Urinary bladder (tissue), 4 donors: ENCODE results near the gene DYRK1A. TPM values are rescaled to one million over a fixed set of nuclear protein-coding genes. Genes with fewer than 3 reads are reported as not detected.
"Not testable (repeated sequence)": the region's sequence is repeated elsewhere in the genome, so short reads cannot be mapped to it uniquely, and the experiment has no call there.

Source experiments
- DNase-seq: peaks from one replicate; pipeline ENCODE4 v3.0.0-alpha.2; 2015; ENCODE audit errors: extremely low spot score
- H3K27ac ChIP-seq: one replicate; pipeline ENCODE4 v1.5.1; 2013; ENCODE audit warnings: low read depth, mild to moderate bottlenecking, moderate library complexity
- H3K36me3 ChIP-seq: one replicate; pipeline ENCODE4 v1.6.1; 2013; ENCODE audit warnings: mild to moderate bottlenecking, moderate library complexity; ENCODE audit not compliant: insufficient read depth
- H3K4me1 ChIP-seq: one replicate; pipeline ENCODE4 v1.6.1; 2013; ENCODE audit warnings: mild to moderate bottlenecking, moderate library complexity; ENCODE audit not compliant: insufficient read depth
- H3K4me3 ChIP-seq: one replicate; pipeline ENCODE4 v1.5.1; 2013; ENCODE audit warnings: low read depth, low read length
- WGBS: extraction: QIAGEN DNeasy Blood & Tissue Kit; methylation state at CpG from one replicate; pipeline ENCODE4 v1.1.7; 2013; 5-methylcytosine and 5-hydroxymethylcytosine counted together
- polyA plus RNA-seq: library from polyadenylated mRNA; stranded (reverse); fragments of 200-250 nt; gene quantifications from one replicate; pipeline ENCODE4 v1.2.3, GENCODE V29; 2013
- total RNA-seq: library from RNA; depleted of rRNA; stranded (reverse); fragments of >200 nt; gene quantifications from one replicate; pipeline ENCODE4 v1.2.3, GENCODE V29; 2014
- donor health status: healthy with polysubstance abuse.
- donor health status: healthy.

The DYRK1A gene
- 132 TPM for total RNA-seq
- 29.0 TPM for polyA plus RNA-seq

GRCh38 chr21:37366482-37367316 lies at the start of gene DYRK1A:
TSS of gene DYRK1A (plus strand) at chr21:37366773. CDS start at chr21:37420375, 53,602 bp downstream.
- H3K4me1 ChIP-seq: no peaks in the 10 kb centered on the region
- DNase-seq: peak; percentile 99
- peak within 1 kb of the TSS; percentile 95 for H3K4me3 ChIP-seq
- H3K36me3 ChIP-seq: no peaks in the 10 kb centered on the region
- under 1% methylated on average over 92 of the region's 92 CpGs for WGBS
- peak within 1 kb of the TSS; percentile 100 for H3K27ac ChIP-seq

DNA sequence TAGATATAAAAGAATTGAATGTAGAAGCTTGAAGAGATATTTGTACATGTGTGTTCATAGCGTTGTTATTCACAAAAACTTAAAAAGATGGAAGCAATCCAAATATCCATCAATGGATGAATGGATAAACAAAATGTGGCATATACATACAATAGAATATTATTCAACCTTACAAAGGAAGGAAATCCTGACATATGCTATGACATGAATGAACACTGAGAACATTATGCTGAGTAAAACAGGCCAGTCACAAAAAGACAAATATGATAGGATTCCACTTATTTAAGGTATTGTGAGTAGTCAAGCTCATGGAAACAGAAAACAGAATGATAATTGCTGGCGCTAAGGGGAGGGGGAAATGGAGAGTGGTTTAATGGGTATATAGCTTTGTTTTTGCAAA lies 47.0 kb upstream of the DYRK1A start:
- WGBS: 85% methylated on average over 2 of the region's 2 CpGs

GRCh38 chr21:37322084-37322483 lies 44.5 kb upstream of the DYRK1A start:
- DNase-seq: no peak
- H3K4me3 ChIP-seq: no peak overlapping the region
- H3K4me1 ChIP-seq: no peaks in the 10 kb centered on the region
- H3K27ac ChIP-seq: no peak overlapping the region
- no peaks in the 10 kb centered on the region for H3K36me3 ChIP-seq
- 79% methylated on average over 5 of the region's 5 CpGs for WGBS

More for the DNA sequence above, 47.0 kb upstream of the DYRK1A start:
- Histone ChIP-seq H3K4me3 (no peak overlapping the region), H3K36me3 (no peaks in the 10 kb centered on the region), H3K4me1 (no peaks in the 10 kb centered on the region), H3K27ac (no peak overlapping the region)
- no peak for DNase-seq

- no peak overlapping the region for H3K4me3 ChIP-seq
- WGBS: 89% methylated on average over 2 of the region's 2 CpGs
- no peak overlapping the region for H3K27ac ChIP-seq
- DNase-seq: no peak
- no peaks in the 10 kb centered on the region for H3K36me3 ChIP-seq
- no peaks in the 10 kb centered on the region for H3K4me1 ChIP-seq
Measured at GRCh38 chr21:37324558-37324957, 42.0 kb upstream of the DYRK1A start.

GRCh38 chr21:37328147-37328546 lies 38.4 kb upstream of the DYRK1A start:
- 88% methylated on average over 7 of the region's 7 CpGs for WGBS

GRCh38 chr21:37331411-37331810 lies 35.2 kb upstream of the DYRK1A start:
- no peak for DNase-seq
- no peak overlapping the region for H3K27ac ChIP-seq
- no peak overlapping the region for H3K4me3 ChIP-seq
- no peaks in the 10 kb centered on the region for H3K4me1 ChIP-seq
- 80% methylated on average over 4 of the region's 4 CpGs for WGBS
- no peaks in the 10 kb centered on the region for H3K36me3 ChIP-seq

More at GRCh38 chr21:37328147-37328546, 38.4 kb upstream of the DYRK1A start:
- DNase-seq, H3K4me3 ChIP-seq, H3K27ac ChIP-seq, H3K4me1 ChIP-seq, H3K36me3 ChIP-seq: not testable (repeated sequence)

GRCh38 chr21:37335053-37335452 lies 31.5 kb upstream of the DYRK1A start:
- no peaks in the 10 kb centered on the region for H3K4me1 ChIP-seq
- no peaks in the 10 kb centered on the region for H3K36me3 ChIP-seq
- WGBS: 82% methylated on average over 5 of the region's 5 CpGs
- no peak for DNase-seq
- H3K4me3 ChIP-seq: no peak overlapping the region
- H3K27ac ChIP-seq: no peak overlapping the region

- Histone ChIP-seq H3K36me3 (no peaks in the 10 kb centered on the region), H3K4me1 (no peaks in the 10 kb centered on the region), H3K4me3 (no peak overlapping the region), H3K27ac (no peak overlapping the region)
- no peak for DNase-seq
- WGBS: 99% methylated on average over 4 of the region's 4 CpGs
Measured at GRCh38 chr21:37337179-37337578, 29.4 kb upstream of the DYRK1A start.

DNA sequence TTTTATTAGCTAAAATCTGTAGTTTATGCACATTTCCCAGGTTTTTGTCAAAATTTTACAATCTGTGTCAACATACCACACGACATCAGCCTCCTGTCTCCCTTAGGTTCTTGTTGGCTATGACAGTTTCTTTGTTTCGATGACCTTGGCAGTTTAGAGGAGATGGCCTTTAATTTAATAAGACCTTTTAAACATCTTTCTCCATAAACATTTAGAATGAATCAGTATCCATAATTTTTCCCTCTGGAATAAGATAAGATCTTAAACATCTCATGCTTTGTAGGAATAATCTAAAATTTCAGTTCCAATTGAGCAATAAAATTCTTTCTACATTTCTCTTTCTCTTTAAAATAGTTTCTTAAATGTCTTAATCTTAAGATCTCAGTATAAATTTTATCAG lies 28.7 kb upstream of the DYRK1A start:
- no peak for DNase-seq
- WGBS: 85% methylated on average over 2 of the region's 2 CpGs
- no peak overlapping the region for H3K4me3 ChIP-seq
- no peak overlapping the region for H3K27ac ChIP-seq
- H3K36me3 ChIP-seq: no peaks in the 10 kb centered on the region
- no peaks in the 10 kb centered on the region for H3K4me1 ChIP-seq

DNA sequence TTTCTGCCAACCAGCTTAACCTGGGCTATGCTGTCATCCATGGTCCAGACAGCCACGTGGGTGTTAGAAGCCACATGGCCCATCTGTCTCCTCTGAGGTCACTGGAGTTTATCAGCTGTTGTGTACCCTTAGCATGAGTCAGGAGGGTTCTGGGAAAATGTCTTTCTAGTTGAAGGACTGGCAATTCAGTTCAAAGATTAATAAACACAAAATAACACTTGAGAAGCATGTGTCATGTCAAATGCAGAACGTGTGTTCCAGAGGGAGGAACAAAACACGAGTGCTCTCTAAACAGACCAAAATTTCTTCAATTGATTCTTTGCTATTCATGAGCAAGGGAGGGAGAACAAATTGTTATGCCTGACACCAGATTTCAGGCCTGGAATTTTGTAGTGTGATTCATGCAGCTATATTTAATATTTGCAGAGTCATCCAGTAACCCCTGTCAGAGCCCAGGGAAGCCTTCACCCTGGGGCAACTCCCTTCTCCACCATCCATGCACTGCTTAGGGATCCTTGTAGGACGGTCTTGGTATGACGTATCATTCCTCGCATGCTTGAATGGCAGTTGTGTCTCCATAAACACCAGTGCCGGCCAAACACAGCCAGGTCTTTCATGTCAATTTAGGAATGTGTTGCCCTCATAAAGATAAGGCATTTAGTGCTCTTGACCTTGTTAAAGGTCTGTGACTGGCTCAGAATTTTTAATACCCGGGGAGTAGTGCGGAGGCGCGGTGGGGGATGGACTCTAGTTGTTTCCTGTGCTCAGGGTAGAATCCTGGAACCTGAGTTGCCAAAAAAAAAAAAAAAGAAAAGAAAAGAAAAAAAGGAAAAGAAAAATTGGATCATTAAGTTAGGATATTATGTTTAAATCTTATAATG lies 27.7 kb upstream of the DYRK1A start:
- Histone ChIP-seq H3K36me3 (no peaks in the 10 kb centered on the region), H3K4me3 (no peak overlapping the region), H3K27ac (no peak overlapping the region), H3K4me1 (no peaks in the 10 kb centered on the region)
- peak; percentile 26 for DNase-seq
- WGBS: 20% methylated on average over 11 of the region's 11 CpGs

GRCh38 chr21:37339552-37339939 lies 27.0 kb upstream of the DYRK1A start:
- DNase-seq: peak; percentile 36
- Histone ChIP-seq H3K4me1 (no peaks in the 10 kb centered on the region), H3K27ac (no peak overlapping the region), H3K36me3 (no peaks in the 10 kb centered on the region), H3K4me3 (no peak overlapping the region)
- WGBS: 8% methylated on average over 1 of the region's 1 CpG

- Histone ChIP-seq H3K4me1 (no peaks in the 10 kb centered on the region), H3K4me3 (no peak overlapping the region), H3K27ac (no peak overlapping the region), H3K36me3 (no peaks in the 10 kb centered on the region)
- DNase-seq: no peak
- 53% methylated on average over 8 of the region's 8 CpGs for WGBS
Measured at GRCh38 chr21:37341254-37341960, 25.2 kb upstream of the DYRK1A start.

DNA sequence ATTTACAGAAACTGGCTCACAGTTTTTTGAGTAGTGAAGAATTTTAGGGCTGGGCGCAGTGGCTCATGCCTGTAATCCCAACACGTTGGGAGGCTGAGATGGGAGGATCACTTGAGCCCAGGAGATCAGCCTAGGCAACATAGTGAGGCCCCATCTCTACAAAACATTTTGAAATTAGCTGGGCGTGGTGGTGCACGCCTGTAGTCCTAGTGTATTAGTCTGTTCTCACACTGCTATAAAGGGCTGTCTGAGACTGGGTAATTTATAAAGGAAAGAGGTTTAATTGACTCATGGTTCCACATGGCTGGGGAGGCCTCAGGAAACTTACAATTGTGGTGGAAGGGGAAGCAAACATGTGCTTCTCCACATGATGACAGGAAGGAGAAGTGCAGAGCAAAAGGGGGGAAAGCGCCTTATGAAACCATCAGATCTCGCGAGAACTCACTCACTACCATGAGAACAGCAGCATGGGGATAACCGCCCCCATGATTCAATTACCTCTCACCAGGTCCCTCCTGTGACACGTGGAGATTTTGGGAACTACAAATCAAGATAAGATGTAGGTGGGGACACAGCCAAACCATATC lies 24.4 kb upstream of the DYRK1A start:
- WGBS: 81% methylated on average over 9 of the region's 9 CpGs
- no peaks in the 10 kb centered on the region for H3K36me3 ChIP-seq
- DNase-seq: no peak
- H3K27ac ChIP-seq: no peak overlapping the region
- H3K4me3 ChIP-seq: no peak overlapping the region
- no peaks in the 10 kb centered on the region for H3K4me1 ChIP-seq
